ENCODE data around the gene GSK3A.

Gene GSK3A

DNA sequence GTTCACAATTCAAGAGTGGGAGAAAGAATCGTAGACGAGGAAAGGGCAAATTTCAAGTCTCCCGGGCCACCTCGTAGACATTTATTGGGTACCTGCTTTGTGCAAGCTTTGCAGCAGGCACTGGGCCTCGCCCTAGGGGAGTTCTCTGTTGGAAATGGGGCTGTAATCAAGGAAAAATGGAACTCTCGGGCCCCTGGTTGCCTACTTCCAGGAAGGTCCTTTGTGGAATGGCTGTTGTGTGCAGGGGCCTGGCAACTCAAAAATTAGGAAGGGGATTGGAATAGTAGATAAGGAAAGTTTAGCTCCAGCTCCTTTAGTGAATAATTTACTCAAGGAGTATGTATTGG, 21.7 kb downstream of the GSK3A start:
- DNase-seq: no peak

- DNase-seq: peak; percentile 97
These were observed 22.3 kb downstream of the GSK3A start, which contains the start of gene ZNF526 for GRCh38 chr19:42219812-42220750. Gene ZNF526, plus strand, starts transcription at chr19:42220312. Its CDS starts 4,092 bp downstream, at chr19:42224404.

DNA sequence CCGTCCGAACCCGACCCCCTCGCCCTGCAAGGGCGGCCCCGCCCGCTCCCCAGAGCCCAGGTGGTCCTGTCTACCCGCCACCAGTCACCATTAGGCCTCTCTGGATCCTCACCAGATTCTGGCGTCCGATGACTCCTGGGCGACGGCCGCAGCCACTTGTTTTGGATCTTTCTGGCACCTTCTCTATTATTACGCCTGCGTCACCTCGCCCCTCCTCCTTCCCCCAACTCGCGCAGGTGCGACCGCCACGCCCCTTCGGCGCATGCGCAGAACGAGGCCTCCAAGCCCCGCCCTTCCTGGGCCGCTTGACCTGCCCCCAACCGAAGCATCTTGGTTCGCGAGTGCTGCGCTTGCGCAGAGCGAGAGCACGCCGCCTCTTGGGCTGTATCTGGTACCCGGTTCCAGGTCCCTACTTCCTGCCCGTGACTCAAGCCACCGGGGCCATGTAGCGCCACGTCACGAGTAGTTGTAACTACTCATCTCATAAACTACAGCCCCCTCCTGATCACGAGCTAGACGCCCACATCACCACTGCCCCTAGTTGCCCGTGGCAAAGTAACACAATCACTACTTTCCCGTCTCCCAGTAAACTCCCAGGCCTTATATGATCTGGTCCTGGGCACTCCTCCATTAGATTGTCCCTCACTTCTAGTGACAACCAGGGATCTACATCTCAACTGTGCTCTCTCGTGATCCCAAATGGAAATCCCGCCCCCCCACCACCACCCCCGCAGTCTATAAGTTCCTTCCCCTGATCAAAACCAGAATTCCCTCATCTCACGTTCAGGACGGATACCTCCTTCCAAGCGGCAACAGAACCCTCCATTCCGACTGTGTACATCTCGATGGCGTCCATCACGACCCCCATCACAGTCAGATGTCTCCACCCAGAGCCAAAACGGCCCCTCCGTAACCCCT, 24.6 kb downstream of the GSK3A start, which contains the start of gene DEDD2:
TSS of gene DEDD2 (minus strand) at position 158 of the 918 bp plus-strand sequence. CDS start 670 bp downstream, outside the sequence.
- peak; percentile 96 for DNase-seq

DNA sequence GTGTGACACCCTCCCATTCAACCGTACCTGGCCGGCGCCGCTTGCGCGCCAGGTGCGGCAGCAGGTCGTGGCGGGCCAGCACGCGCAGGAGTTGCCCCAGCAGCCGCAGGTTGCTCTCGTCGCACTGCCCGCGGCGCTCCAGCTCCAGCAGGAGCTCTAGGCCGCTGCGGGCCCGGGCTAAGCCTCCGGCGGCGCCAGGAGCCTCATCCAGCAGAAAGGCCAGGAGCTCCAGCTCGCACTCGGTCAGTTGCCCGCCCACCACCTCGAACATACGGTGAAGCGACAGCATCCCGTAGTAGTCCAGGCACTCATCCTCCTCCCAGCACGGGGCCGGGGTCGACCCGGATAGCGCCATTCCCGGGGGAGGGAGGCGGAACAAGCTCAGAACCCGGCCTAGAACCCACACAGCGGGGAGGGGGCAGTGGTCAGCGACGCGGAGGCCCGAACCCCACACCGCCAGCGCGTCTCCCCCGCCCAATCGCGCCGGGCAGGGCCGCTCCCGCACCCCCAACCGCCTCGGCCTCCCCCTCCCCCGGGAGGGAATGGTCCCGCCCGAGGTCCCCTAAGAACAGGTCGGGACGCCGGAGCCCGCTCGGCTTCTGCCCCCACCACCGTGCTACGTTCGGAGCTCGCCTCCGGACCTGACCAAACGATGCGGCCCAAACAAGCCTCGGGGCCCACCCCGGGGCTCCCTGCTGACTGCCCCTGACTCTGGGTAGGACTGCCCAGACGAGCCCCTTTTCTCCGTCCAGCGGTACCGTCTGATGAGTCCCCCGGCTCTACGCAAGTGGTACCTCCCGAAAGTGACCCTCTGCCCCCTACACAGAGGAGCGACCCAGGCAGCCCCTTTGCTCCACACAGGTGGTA, 25.5 kb downstream of the GSK3A start:
- peak; percentile 31 for DNase-seq

- DNase-seq: no peak
These were observed 27.5 kb downstream of the GSK3A start for GRCh38 chr19:42214810-42215485.

- DNase-seq: no peak
These were observed 29.5 kb downstream of the GSK3A start for GRCh38 chr19:42212886-42213285.

- no peak for DNase-seq
These were observed 33.8 kb downstream of the GSK3A start for GRCh38 chr19:42208612-42209011.

DNA sequence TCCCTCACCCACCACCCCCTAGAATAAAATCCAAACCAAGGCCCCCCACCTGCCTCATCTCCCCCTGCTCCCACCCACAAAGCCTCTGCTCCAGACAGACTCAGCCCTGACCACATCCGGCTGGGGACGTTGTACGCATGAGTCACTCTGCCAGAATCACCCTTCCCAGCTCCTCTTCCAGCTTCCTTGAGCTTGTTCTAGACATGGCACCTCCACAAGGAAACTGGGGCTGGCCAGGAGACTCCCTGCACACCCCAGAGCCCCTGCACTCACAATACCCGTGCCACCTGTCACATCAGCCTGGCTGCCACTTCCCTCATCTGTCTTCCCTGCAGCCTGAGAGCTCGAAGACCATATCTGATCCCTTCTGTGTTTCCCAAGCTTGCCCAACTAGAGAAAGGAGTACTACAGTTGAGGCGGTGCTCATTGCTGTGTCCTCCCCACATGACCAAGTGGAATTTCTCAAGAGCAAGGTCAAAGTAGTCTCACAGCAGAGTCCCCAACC, 34.6 kb downstream of the GSK3A start:
- DNase-seq: no peak

- DNase-seq: no peak
These were observed 35.3 kb downstream of the GSK3A start for GRCh38 chr19:42206871-42207755.

DNA sequence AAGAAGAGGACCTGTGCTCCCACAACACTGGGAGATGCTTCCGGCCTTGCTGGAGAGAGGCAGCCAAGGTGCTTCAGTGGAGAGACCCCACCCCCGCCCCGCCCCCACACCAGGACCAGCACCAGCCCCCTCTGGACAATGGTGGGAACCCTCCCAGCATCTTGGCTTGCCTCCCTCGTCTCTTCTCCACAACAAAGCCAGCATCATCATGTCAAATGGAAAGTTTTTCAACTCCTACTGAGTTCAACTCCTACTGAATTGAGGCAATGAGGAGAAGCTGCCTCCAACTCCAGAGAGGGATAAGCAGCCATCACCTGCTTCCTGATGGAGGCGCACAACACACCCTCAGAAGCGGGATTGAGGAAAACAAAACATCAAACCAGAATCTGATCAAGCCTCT, 37.7 kb downstream of the GSK3A start:
- DNase-seq: no peak

DNA sequence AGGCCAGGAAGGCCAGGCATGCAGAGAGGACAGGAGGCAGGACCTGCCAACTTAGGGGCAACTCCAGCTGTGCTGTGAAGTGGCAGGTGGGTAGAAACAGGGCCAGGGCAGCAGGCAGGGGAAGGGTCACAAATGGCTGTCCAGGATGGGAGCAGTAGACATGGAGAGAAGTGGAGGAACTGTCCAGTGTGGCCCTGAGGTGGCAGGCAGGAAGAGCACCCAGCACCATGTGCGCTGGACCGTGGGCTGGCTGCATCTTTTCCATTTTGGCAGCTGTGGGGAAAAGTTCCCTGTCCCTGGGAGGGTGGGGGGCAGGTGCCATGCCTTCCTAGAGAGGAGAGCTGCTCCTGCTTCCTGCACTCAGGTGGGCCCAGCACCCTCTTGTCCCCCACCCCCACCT, 38.7 kb downstream of the GSK3A start:
- no peak for DNase-seq

- DNase-seq: no peak
These were observed 40.0 kb downstream of the GSK3A start for GRCh38 chr19:42202290-42202880.

DNA sequence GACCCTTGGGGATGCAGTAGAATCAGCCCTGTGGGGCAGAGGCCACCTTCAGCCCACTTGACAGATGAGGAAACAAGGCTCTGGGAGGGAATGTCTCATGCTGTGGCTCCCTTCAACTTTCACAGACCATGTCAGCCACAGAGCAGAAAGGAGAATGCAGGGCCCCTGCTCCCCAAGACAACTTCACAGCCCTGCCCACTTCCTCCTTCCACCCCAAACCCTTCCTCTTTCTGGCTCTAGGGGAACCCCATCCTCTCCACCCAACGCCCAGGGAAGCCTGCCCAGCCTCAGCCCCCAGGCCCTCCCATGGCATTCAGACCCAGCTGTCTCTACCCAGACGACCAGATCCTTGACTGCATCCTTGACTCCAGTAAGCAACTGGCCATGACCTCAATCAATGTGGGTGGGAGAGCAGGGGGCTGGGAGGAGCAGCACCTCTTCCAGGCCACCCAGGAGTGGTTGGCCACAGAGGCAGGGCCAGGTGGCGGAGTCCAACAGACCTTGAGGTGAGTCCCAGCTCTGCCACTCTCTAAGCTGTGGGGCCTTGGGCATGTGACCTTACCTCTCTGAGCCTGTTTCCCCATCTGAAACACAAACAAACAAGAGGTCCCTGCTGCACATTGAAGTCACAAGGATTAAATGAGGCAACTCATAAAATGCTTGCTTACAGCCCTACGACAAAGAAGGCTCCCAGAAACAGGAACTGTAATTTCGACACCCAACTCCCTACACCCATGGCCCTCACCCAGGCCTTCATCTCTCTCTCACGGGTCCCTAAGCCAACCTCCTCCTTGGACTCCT, 40.7 kb downstream of the GSK3A start:
- no peak for DNase-seq

DNA sequence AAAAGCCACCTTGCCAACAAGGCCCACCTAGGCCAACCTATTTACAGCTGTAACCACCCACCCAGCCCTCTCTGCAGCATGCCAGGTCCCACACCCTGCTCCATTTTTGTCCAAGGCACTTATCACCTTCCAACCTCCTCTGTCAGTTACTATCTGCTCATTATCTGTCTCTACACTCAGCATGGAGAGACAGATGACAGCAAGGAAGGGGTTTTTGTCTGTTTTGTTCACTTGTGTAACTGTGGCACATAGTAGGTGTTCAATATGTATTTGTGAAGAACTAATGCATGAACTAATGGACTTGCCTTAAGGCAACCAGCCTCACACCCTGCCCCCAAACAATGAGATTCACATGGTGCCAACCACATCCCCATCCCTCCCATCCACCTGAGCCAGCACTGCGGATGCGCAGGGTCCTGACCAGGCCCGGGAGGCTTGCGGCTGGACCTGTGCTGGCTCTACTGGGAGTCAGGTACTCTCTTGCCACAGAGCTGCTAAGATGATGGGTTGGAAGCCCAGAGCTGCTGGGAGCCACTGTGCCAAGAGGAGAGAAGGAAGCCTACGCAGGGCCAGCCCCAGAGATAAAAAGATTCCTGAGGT, 42.2 kb downstream of the GSK3A start:
- no peak for DNase-seq

GRCh38 chr19:42199440-42200115, 42.8 kb downstream of the GSK3A start:
- DNase-seq: no peak

- no peak for DNase-seq
These were observed 43.5 kb downstream of the GSK3A start for GRCh38 chr19:42198676-42199439.

GRCh38 chr19:42197375-42197817, 45.0 kb downstream of the GSK3A start:
- no peak for DNase-seq
